ENCODE measurements around the gene EIF4E3.

DNA sequence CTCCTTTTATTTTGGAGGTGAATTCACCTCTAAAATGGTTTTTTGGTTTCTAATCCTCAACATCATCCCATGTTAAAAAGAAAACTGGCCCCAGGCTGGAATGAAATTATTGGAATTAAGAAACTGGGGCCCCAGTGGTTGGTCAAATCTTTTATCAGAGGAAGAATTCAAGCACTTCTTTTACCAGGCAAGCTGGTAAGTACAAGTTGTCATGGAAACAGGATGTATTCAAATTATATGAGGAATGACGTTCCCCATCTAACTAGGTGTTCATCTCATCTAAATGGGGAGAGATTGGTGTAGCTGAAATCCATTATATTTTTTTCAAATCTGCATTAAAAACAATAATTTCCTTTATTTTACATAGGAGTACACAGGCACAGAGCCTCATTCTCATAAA lies 9.7 kb upstream of the EIF4E3 start:
- no peak for TF ChIP-seq EZH2 (IDR thresholded peaks at IDR 0.05; ENCODE audit: low read depth)
- TF ChIP-seq, protein P1, sequence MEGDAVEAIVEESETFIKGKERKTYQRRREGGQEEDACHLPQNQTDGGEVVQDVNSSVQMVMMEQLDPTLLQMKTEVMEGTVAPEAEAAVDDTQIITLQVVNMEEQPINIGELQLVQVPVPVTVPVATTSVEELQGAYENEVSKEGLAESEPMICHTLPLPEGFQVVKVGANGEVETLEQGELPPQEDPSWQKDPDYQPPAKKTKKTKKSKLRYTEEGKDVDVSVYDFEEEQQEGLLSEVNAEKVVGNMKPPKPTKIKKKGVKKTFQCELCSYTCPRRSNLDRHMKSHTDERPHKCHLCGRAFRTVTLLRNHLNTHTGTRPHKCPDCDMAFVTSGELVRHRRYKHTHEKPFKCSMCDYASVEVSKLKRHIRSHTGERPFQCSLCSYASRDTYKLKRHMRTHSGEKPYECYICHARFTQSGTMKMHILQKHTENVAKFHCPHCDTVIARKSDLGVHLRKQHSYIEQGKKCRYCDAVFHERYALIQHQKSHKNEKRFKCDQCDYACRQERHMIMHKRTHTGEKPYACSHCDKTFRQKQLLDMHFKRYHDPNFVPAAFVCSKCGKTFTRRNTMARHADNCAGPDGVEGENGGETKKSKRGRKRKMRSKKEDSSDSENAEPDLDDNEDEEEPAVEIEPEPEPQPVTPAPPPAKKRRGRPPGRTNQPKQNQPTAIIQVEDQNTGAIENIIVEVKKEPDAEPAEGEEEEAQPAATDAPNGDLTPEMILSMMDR (conservative IDR thresholded peaks at IDR 0.05) = no peak
